SH-SY5Y (cell line): Measurements from ENCODE around the gene IFRD2.

Experiments
- GATA2 ChIP-seq: IDR thresholded peaks from 2 replicates; pipeline ENCODE4 v1.6.1; 2011; ENCODE audit warnings: mild to moderate bottlenecking, low read depth, low read length
- GATA3 ChIP-seq: IDR thresholded peaks from 2 replicates; pipeline ENCODE4 v1.6.1; 2011; ENCODE audit warnings: low read depth, mild to moderate bottlenecking, low read length, moderate library complexity

The IFRD2 gene

GRCh38 chr3:50327943-50328691 lies 35.9 kb upstream of the IFRD2 start, which contains the start of gene TUSC2:
Gene TUSC2 (minus strand): TSS chr3:50328223. CDS start chr3:50328099, 124 bp downstream.
- TF ChIP-seq GATA2 (no peak), GATA3 (no peak)

DNA sequence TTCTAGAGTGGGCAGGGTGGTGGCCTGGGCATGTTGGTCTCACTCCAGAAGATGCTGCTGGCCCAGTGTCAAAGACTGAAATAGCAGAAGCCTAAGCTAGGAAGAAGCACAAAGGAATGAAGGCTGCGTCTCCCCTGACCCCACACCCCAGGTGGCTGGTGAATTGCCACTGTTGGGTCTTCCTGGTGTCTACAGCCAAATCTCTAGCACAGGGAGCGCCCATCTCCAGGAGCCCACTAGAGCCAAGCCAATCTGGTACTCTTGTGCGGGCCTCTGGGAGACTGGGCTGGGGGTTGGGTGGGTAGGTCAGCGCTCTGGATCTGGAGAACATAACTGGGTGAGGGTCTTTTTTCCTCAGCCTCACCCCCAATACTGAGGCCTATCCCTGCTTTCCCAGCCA lies 34.9 kb upstream of the IFRD2 start:
- TF ChIP-seq GATA3 (no peak), GATA2 (no peak)

DNA sequence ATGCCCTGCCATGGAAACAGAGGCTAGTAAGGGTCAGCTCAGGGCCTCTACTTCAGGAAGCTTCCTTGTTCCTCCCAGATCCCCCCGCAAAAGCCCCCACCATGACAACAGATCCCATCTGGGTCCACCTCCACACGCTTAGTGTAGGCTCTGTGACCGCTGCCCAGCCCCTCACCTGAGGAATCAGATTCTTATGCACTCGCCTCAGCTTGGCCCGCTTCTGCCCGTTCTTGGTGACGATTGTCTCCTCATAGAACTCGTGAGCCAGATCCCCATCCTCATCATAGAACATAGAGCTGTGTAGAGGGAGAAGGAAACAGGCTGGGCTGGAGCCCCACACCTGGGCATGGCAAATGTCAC lies 33.9 kb upstream of the IFRD2 start:
- no peak for TF ChIP-seq GATA3
- no peak for TF ChIP-seq GATA2

DNA sequence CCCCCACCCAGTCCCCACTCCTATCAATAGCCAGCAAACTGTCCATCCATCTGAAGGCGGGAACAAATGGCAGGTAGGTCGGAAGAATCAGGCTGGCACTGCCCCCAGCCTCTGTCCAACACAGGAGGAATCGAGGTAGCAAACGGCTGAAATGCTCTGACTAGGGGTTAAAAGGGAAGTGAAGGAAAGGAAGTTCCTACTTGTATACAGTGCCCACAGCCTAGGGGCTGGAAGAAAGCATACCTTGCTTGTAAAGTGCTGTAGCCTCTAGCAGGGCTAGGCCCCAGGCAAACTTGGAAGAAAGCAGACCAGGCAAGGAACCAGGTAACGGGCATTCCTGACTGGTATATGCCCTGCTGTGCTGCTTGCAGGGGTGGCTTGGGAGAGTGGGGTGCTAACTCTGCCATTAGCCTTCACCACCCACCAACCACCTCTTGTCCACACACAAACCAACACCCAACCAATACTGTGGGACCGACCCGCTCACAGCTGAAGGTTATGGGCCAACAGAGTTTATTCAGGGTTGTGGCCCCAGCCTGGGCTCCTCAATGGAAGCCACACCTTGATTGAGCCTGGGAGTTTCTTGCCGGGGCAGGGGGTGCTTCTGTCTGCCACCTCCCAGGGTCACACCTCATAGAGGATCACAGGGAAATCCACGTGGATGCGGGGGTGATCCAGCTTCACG lies 33.4 kb upstream of the IFRD2 start:
- TF ChIP-seq GATA3, result no peak

DNA sequence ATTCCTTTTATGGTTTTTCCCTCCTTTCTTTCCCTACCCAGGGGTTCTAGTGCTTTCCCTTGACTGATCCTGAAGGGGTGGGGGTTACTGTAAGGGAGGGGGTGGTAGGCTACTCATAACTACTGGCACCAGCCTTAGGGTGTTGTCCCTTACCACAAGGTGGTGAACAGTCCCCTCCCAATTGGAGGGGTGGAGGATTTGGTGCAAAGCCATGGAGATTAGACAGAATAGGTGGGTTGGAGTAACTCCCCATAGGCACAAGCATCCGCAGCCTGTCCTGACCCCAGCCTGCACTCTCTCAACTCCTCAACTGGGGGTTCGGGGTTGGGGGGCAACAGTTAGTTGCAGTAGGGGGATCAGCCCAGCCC lies 32.9 kb upstream of the IFRD2 start:
- no peak for TF ChIP-seq GATA3

GRCh38 chr3:50324351-50325112 lies 32.3 kb upstream of the IFRD2 start:
- no peak for TF ChIP-seq GATA3
- no peak for TF ChIP-seq GATA2

- TF ChIP-seq GATA2 (no peak), GATA3 (no peak)
These were observed 31.5 kb upstream of the IFRD2 start for GRCh38 chr3:50323614-50324199.

DNA sequence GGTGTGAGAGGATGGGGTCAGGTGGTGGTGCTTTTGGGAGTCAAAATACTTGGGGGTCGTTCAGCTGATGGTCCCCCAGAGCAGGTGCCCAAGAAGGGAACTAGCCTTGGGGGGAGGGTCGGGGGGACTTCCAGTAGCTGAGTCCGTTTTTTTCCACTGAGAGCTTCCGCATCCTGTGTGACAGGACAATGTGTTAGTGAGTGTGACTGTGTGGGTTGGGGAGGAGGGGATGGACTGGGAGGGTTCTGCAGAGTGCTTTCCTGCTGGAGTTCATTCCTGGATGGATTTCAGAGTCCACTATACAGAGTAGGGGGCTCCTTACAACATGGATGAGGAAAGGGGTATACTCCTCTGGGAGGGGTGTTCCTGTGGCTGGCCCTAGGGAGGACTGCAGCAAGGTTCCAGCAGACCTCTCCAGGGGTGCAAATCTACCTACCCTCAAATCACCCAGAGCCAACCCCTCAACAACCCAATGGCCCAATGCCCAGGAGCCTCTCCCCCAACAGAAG lies 30.9 kb upstream of the IFRD2 start:
- TF ChIP-seq GATA3 (no peak), GATA2 (no peak)

GRCh38 chr3:50322386-50323091 lies 30.3 kb upstream of the IFRD2 start, which contains the start of gene HYAL2:
Gene HYAL2 (minus strand): TSS chr3:50322745. CDS start chr3:50320489, 2,256 bp downstream.
- TF ChIP-seq GATA2 (no peak), GATA3 (no peak)

GRCh38 chr3:50322115-50322385 lies 29.8 kb upstream of the IFRD2 start:
- TF ChIP-seq GATA3 (no peak), GATA2 (no peak)

DNA sequence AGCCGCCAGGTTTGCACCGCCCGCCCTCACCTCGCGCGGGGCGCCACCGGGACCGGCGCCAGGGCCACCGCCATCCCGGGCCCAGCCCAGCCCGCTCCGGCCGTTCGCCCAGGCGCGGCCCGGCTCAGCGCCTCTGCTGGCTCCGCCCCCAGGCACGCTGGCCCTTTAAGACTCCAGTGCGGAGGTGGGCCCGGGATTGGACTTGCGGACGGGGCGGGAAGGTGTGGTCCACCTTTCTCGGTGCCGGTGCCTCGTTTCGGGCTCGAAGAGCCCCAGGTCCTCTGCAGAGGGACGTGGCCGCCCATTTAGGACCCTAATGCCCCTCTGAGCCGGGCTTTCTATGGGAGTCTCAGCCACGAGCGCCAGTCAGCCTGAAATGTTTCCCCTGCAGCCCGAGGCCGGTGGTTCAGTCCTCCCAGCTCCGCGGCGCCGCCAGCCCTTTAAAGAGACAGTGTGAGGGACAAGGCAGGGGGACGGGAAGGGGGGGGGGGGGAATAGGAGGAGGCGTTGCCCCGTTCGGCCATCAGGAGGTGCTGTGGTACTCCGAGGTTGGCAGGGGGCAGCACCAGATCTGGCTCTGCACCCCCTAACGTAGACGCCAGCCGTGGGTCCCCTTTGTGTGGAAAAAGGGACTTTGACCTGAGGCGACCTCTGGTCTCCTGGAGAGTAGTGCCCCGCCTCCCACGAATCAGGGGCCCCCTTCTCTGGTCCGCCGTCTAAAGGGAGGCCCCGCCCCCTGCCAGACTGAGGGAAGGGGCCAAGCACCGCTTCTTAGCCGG lies 29.3 kb upstream of the IFRD2 start:
- TF ChIP-seq GATA2 (peak; percentile 18; the same call in 1 of the 2 replicates), GATA3 (no peak)

DNA sequence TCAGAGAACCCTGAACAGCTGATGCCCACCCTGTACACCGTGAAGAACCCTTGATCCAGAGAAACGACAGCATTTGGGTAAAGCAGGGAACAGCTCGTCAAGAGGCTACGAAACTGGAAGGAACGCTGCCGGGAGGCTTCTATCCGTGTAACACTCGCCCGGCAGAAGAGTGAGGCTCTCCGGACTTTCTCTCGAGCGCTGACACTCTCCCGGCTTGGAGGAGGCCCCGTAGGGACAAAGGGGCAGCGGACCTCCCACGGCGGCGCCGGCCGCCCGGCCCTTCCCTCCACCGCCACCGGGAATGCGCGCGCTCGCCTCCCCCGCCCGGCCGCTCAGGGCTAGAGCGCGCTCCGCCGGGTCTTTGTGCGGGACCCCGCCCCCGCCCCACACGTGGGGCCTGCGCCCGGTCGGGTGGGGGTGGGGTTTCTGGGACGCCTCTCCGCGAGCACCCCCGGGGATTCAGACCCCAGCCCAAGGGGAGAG lies 28.7 kb upstream of the IFRD2 start:
- TF ChIP-seq GATA2 (no peak), GATA3 (no peak)

DNA sequence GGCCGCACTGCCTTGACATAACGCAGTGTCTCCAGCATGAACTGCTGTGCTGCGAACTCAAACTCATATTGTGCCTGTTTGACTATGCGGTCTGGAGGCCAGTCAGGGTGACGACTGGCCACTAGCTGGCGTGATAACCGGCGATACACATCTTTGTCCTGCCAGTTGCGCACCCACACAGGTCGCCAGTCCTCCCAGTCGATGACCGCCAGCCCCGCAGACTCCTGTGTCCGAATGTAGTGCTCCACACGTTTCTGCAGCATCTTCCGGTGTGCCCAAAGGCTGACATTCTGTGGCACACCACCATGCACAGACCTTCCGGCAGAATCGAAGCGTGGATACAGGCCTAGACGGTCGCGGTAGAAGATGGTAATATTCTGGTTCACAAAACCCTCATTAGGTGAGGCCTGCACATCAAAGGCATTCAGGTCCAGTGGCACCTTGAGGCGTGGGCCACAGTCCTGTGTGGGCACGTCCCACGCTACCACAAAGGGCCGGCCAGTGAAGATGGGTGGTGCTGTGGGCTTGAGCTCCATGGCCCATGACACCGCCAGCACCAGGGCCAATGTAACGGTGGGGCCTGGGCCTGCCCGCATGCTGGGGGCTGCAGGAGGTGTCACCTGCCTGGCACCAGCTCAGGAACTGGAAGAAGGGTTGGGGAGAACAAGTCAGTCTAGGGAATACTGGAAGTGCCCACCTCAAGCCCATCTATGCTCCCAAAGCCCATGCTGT lies 27.8 kb upstream of the IFRD2 start:
- TF ChIP-seq GATA3, result no peak
- no peak for TF ChIP-seq GATA2
